GM13977 (cell line): Measurements from ENCODE around the gene CASQ1.
A peak's percentile ranks its signal among the peaks of the same experiment; 100 is the strongest.

ENCODE experiments used
- DNase-seq: peaks from one replicate; pipeline ENCODE4 v3.0.0; 2012; ENCODE audit warnings: low spot score
- in situ Hi-C: fragments of 300-500 bp; cut with MboI; formaldehyde crosslinking; loops from one replicate; pipeline ENCODE4 v1.12.0; 2022; ENCODE audit warnings: low sequenced_read_pairs, low pct_unique_long_range_greater_than_20kb, mixed read lengths, inconsistent platforms; ENCODE audit not compliant: unreplicated experiment
- TF ChIP-seq, protein P1 (sequence below): IDR thresholded peaks from 2 replicates; pipeline ENCODE4 v1.5.1; 2012; ENCODE audit warnings: mild to moderate bottlenecking, control low read depth; ENCODE audit not compliant: insufficient read depth; ENCODE audit errors: extremely low read depth, missing control alignments

The CASQ1 gene

DNA sequence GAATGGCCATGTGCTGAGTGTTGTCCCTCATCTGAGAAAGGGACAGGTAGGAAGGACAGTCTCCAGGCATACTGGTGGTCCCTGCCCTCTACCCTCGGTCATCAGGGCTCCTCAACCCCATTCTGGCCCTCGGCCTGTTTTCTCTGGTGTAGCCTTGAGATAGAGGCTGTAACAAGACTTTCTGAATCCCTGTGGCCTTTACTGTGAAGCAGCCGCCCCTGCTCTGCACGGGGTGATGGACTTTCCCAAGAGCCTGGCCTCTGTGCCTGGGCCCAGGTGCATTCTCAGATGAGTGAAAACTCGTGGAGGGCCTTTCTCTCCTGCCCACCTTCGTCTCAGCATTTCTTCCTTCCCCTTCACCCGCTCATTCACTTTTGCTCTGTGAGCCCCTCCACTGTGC is 3.0 kb upstream of the CASQ1 start:
- in situ Hi-C loops, result no loop called here
- TF ChIP-seq, protein P1, sequence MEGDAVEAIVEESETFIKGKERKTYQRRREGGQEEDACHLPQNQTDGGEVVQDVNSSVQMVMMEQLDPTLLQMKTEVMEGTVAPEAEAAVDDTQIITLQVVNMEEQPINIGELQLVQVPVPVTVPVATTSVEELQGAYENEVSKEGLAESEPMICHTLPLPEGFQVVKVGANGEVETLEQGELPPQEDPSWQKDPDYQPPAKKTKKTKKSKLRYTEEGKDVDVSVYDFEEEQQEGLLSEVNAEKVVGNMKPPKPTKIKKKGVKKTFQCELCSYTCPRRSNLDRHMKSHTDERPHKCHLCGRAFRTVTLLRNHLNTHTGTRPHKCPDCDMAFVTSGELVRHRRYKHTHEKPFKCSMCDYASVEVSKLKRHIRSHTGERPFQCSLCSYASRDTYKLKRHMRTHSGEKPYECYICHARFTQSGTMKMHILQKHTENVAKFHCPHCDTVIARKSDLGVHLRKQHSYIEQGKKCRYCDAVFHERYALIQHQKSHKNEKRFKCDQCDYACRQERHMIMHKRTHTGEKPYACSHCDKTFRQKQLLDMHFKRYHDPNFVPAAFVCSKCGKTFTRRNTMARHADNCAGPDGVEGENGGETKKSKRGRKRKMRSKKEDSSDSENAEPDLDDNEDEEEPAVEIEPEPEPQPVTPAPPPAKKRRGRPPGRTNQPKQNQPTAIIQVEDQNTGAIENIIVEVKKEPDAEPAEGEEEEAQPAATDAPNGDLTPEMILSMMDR, result no peak

GRCh38 chr1:160188341-160188740 is 2.0 kb upstream of the CASQ1 start:
- in situ Hi-C loops, result no loop called here
- TF ChIP-seq, protein P1, result no peak
- no peak for DNase-seq

More for the DNA sequence above, 3.0 kb upstream of the CASQ1 start:
- no peak for DNase-seq

GRCh38 chr1:160191756-160192155 is 1.4 kb downstream of the CASQ1 start:
- TF ChIP-seq, protein P1, result no peak
- no peak for DNase-seq
- in situ Hi-C loops, result loop anchor here (10.0 kb wide), 1 partner anchor 103 kb away; no protein-coding TSS in a partner anchor

DNA sequence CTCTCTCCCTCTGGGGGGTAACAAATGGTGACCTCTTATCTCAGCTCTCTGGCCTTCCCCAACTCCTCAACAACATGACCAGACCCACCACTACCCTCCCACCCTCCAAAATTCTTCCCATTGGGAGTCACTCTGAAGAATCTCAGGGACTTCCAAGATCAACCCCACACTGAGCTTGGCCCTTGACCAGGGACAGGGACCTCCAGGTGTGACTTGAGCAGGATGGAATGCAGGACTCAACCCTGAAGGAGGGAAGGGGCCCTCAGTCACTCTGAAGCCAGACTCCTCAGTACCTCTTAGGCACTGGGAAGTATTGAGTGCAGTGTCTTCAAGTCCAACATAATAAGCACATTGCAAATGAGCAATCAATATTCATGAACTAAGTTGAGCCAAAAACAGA is 1.9 kb downstream of the CASQ1 start:
- in situ Hi-C loops, result loop anchor here (10.0 kb wide), 1 partner anchor 103 kb away; no protein-coding TSS in a partner anchor
- DNase-seq, result no peak
- TF ChIP-seq, protein P1, result no peak

- in situ Hi-C loops, result loop anchor here (10.0 kb wide), 1 partner anchor 102 kb away; no protein-coding TSS in a partner anchor
- DNase-seq, result peak; percentile 74
- TF ChIP-seq, protein P1, result peak; percentile 94
These were observed 2.9 kb downstream of the CASQ1 start for GRCh38 chr1:160193091-160193819.

- TF ChIP-seq, protein P1, result no peak
- in situ Hi-C loops, result loop anchor here (10.0 kb wide), 1 partner anchor 101 kb away; no protein-coding TSS in a partner anchor
- no peak for DNase-seq
These were observed 3.7 kb downstream of the CASQ1 start for GRCh38 chr1:160193832-160194736.
